Thyroid gland (tissue), 4 donors: Measurements from ENCODE around the gene ANTKMT.

Experiments
- POLR2A ChIP-seq, 2 donors: fragments of 450-650 bp; IDR thresholded peaks; one replicate each; pipeline ENCODE4 v1.6.1; 2017; ENCODE audit warnings: antibody characterized with exemption in 2 of 2, mild to moderate bottlenecking in 2 of 2, moderate library complexity in 1 of 2
- TF ChIP-seq, protein P1 (sequence below), 6 experiments: fragments of 200-600 bp in 3 of 6; fragments of 450-650 bp in 3 of 6; sonication (generic) in 3 of 6; IDR thresholded peaks; one replicate each; pipeline ENCODE4 v1.5.1; 2016 to 2019; ENCODE audit warnings: antibody characterized with exemption in 6 of 6, mild to moderate bottlenecking in 2 of 6, inconsistent platforms in 1 of 6, moderate library complexity in 1 of 6

DNA sequence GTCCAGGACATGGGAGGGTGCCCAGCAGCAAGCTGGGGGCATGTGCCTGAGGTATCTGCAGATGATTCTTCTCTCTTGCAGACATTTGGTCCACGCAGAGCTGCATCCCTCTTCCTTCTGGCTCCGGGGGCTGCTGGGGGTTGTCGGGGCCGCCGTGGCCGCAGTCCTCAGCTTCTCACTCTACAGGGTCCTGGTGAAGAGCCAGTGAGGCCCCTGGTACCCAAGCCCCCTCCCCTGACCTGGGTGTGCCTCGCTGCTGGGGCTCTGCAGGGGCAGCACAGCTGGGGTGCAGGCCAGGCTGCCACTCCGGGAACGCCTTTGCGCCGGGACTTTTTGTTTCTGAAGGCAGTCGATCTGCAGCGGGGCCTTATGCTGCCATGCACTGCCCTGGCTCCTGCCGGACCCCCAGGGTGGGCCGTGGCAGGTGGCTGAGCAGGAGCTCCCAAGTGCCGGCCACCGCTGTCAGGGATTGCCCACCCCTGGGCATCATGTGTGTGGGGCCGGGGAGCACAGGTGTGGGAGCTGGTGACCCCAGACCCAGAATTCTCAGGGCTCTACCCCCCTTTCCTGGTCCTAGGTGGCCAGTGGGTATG, 47.5 kb upstream of the ANTKMT start:
- no peak for TF ChIP-seq POLR2A (IDR thresholded peaks at IDR 0.05)
- TF ChIP-seq, protein P1, sequence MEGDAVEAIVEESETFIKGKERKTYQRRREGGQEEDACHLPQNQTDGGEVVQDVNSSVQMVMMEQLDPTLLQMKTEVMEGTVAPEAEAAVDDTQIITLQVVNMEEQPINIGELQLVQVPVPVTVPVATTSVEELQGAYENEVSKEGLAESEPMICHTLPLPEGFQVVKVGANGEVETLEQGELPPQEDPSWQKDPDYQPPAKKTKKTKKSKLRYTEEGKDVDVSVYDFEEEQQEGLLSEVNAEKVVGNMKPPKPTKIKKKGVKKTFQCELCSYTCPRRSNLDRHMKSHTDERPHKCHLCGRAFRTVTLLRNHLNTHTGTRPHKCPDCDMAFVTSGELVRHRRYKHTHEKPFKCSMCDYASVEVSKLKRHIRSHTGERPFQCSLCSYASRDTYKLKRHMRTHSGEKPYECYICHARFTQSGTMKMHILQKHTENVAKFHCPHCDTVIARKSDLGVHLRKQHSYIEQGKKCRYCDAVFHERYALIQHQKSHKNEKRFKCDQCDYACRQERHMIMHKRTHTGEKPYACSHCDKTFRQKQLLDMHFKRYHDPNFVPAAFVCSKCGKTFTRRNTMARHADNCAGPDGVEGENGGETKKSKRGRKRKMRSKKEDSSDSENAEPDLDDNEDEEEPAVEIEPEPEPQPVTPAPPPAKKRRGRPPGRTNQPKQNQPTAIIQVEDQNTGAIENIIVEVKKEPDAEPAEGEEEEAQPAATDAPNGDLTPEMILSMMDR (IDR thresholded peaks at IDR 0.05), result no peak
